GM21390 (cell line): ENCODE results near the gene ADARB2.
"Not testable (repeated sequence)": the region's sequence is repeated elsewhere in the genome, so short reads cannot be mapped to it uniquely, and the experiment has no call there.

Source experiments
- ATAC-seq: cut with Tn5 transposase; IDR thresholded peaks from one replicate; pipeline ENCODE4 v1.9.1; 2021; ENCODE audit not compliant: unreplicated experiment

The ADARB2 gene

GRCh38 chr10:1737222-1738061 is at the start of gene ADARB2:
Gene ADARB2 (minus strand): TSS chr10:1737525.
- ATAC-seq: peak; percentile 62

GRCh38 chr10:1785835-1786234 is 48.5 kb upstream of the ADARB2 start:
- no peak for ATAC-seq

- no peak for ATAC-seq
These were observed 45.5 kb upstream of the ADARB2 start for GRCh38 chr10:1782841-1783240.

- ATAC-seq: no peak
These were observed 42.5 kb upstream of the ADARB2 start for GRCh38 chr10:1779796-1780195.

- ATAC-seq: no peak
These were observed 41.1 kb upstream of the ADARB2 start for GRCh38 chr10:1778375-1778969.

GRCh38 chr10:1776127-1776662 is 38.9 kb upstream of the ADARB2 start:
- no peak for ATAC-seq

GRCh38 chr10:1774796-1775195 is 37.5 kb upstream of the ADARB2 start:
- no peak for ATAC-seq

GRCh38 chr10:1773204-1773603 is 35.9 kb upstream of the ADARB2 start:
- not testable (repeated sequence) for ATAC-seq

GRCh38 chr10:1766049-1766448 is 28.7 kb upstream of the ADARB2 start:
- no peak for ATAC-seq

GRCh38 chr10:1762076-1762475 is 24.8 kb upstream of the ADARB2 start:
- ATAC-seq: no peak

- no peak for ATAC-seq
These were observed 17.3 kb upstream of the ADARB2 start for GRCh38 chr10:1754506-1755153.

- no peak for ATAC-seq
These were observed 14.8 kb upstream of the ADARB2 start for GRCh38 chr10:1752153-1752552.

- no peak for ATAC-seq
These were observed 10.3 kb upstream of the ADARB2 start for GRCh38 chr10:1747590-1748157.

- no peak for ATAC-seq
These were observed 9.5 kb upstream of the ADARB2 start for GRCh38 chr10:1746796-1747195.

GRCh38 chr10:1745780-1746456 is 8.6 kb upstream of the ADARB2 start:
- ATAC-seq: no peak

GRCh38 chr10:1744524-1744923 is 7.2 kb upstream of the ADARB2 start:
- ATAC-seq: no peak

GRCh38 chr10:1743141-1743540 is 5.8 kb upstream of the ADARB2 start:
- ATAC-seq: no peak

GRCh38 chr10:1741450-1741849 is 4.1 kb upstream of the ADARB2 start:
- ATAC-seq: no peak

- ATAC-seq: no peak
These were observed 2.4 kb upstream of the ADARB2 start for GRCh38 chr10:1739751-1740150.

GRCh38 chr10:1738950-1739349 is 1.6 kb upstream of the ADARB2 start:
- ATAC-seq: peak; percentile 63

GRCh38 chr10:1736972-1737221 is 428 bp downstream of the ADARB2 start:
- ATAC-seq: no peak
